ENCODE results near the gene ASB2. TPM values are rescaled to one million over a fixed set of nuclear protein-coding genes. Genes with fewer than 3 reads are reported as not detected.

The ASB2 gene
- total RNA-seq, 1 donor from 2014 or later: 2.4 TPM

GRCh38 chr14:94005324-94006073, 29.1 kb upstream of the ASB2 start:
- no peaks in the 10 kb centered on the region for H3K4me1 ChIP-seq
- H3K9me3 ChIP-seq: no peaks in the 10 kb centered on the region
- no peak for DNase-seq
- no peak overlapping the region for H3K4me3 ChIP-seq
- no peaks in the 10 kb centered on the region for H3K36me3 ChIP-seq
- peak; percentile 20 for TF ChIP-seq CTCF (IDR thresholded peaks at IDR 0.05)
- peaks cover 12% of the 10 kb centered on the region for H3K27me3 ChIP-seq (ENCODE audit: low read depth)
- no peak overlapping the region for H3K27ac ChIP-seq
- intact Hi-C loops (cut with DNase I): no loop called here
- no peak for ATAC-seq

GRCh38 chr14:94004015-94004414, 27.6 kb upstream of the ASB2 start:
- H3K27me3 ChIP-seq (ENCODE audit: low read depth): peaks cover 12% of the 10 kb centered on the region
- H3K27ac ChIP-seq: no peak overlapping the region
- ATAC-seq (peak in 1 of 2 donors; percentile 11), DNase-seq (no peak)
- intact Hi-C loops (cut with DNase I): loop anchor here (5.0 kb wide), 1 partner anchor 67 kb away; no protein-coding TSS in a partner anchor
- TF ChIP-seq CTCF (IDR thresholded peaks at IDR 0.05): no peak
- H3K4me3 ChIP-seq: no peak overlapping the region
- no peaks in the 10 kb centered on the region for H3K36me3 ChIP-seq
- H3K9me3 ChIP-seq: no peaks in the 10 kb centered on the region
- H3K4me1 ChIP-seq: no peaks in the 10 kb centered on the region

- Histone ChIP-seq H3K4me3 (no peak overlapping the region), H3K4me1 (no peaks in the 10 kb centered on the region), H3K27me3 (ENCODE audit: low read depth) (peaks cover 17% of the 10 kb centered on the region), H3K9me3 (no peaks in the 10 kb centered on the region), H3K36me3 (no peaks in the 10 kb centered on the region), H3K27ac (no peak overlapping the region)
- DNase-seq (no peak), ATAC-seq (no peak)
- intact Hi-C loops (cut with DNase I): loop anchor here (5.0 kb wide), 1 partner anchor 66 kb away; no protein-coding TSS in a partner anchor
- TF ChIP-seq CTCF (IDR thresholded peaks at IDR 0.05): no peak
Measured at GRCh38 chr14:94003397-94003796, 27.0 kb upstream of the ASB2 start.

- ATAC-seq: peak; percentile 88 to 91
- peaks cover 19% of the 10 kb centered on the region for H3K27me3 ChIP-seq (ENCODE audit: low read depth)
- H3K36me3 ChIP-seq: no peaks in the 10 kb centered on the region
- no peaks in the 10 kb centered on the region for H3K9me3 ChIP-seq
- intact Hi-C loops (cut with DNase I): loop anchor here (5.0 kb wide), 1 partner anchor 64 kb away; no protein-coding TSS in a partner anchor
- no peaks in the 10 kb centered on the region for H3K4me1 ChIP-seq
- peak; percentile 97 for TF ChIP-seq CTCF (IDR thresholded peaks at IDR 0.05)
- no peak overlapping the region for H3K4me3 ChIP-seq
- no peak overlapping the region for H3K27ac ChIP-seq
- peak; percentile 59 for DNase-seq
Measured at GRCh38 chr14:94001501-94002396, 25.4 kb upstream of the ASB2 start.

GRCh38 chr14:94001016-94001415, 24.6 kb upstream of the ASB2 start:
- Histone ChIP-seq H3K4me1 (no peaks in the 10 kb centered on the region), H3K9me3 (no peaks in the 10 kb centered on the region), H3K4me3 (no peak overlapping the region), H3K36me3 (no peaks in the 10 kb centered on the region), H3K27ac (no peak overlapping the region), H3K27me3 (ENCODE audit: low read depth) (peaks cover 24% of the 10 kb centered on the region)
- intact Hi-C loops (cut with DNase I): loop anchor here (5.0 kb wide), 1 partner anchor 64 kb away; no protein-coding TSS in a partner anchor
- TF ChIP-seq CTCF (IDR thresholded peaks at IDR 0.05): no peak
- no peak for ATAC-seq
- DNase-seq: no peak

All from lower lobe of right lung (tissue), 2 donors.